Ishikawa (cell line): Measurements from ENCODE around the gene CDC42BPA.

Experiments
- CEBPB ChIP-seq: IDR thresholded peaks from 2 replicates; pipeline ENCODE4 v1.6.1; 2012
- CREB1 ChIP-seq: IDR thresholded peaks from 2 replicates; pipeline ENCODE4 v1.6.1; 2012; ENCODE audit warnings: low read depth
- EGR1 ChIP-seq: IDR thresholded peaks from 2 replicates; pipeline ENCODE4 v1.6.1; 2012
- EP300 ChIP-seq: IDR thresholded peaks from 2 replicates; pipeline ENCODE4 v1.6.1; 2012; ENCODE audit warnings: borderline replicate concordance
- FOXM1 ChIP-seq: IDR thresholded peaks from 2 replicates; pipeline ENCODE4 v1.6.1; 2012; ENCODE audit warnings: low read depth, borderline replicate concordance
- MAX ChIP-seq: IDR thresholded peaks from 2 replicates; pipeline ENCODE4 v1.6.1; 2012
- NFIC ChIP-seq: IDR thresholded peaks from 2 replicates; pipeline ENCODE4 v1.6.1; 2012
- RAD21 ChIP-seq: IDR thresholded peaks from 2 replicates; pipeline ENCODE4 v1.6.1; 2012; ENCODE audit warnings: low read depth
- REST ChIP-seq: IDR thresholded peaks from 2 replicates; pipeline ENCODE4 v1.6.1; 2012; ENCODE audit warnings: low read depth, mild to moderate bottlenecking
- TAF1 ChIP-seq: IDR thresholded peaks from 2 replicates; pipeline ENCODE4 v1.6.1; 2012; ENCODE audit warnings: low read depth, mild to moderate bottlenecking
- TCF12 ChIP-seq: IDR thresholded peaks from 2 replicates; pipeline ENCODE4 v1.6.1; 2012; ENCODE audit warnings: low read depth
- TEAD4 ChIP-seq: IDR thresholded peaks from 2 replicates; pipeline ENCODE4 v1.6.1; 2012
- USF1 ChIP-seq: IDR thresholded peaks from 2 replicates; pipeline ENCODE4 v1.6.1; 2012
- YY1 ChIP-seq: IDR thresholded peaks from 2 replicates; pipeline ENCODE4 v1.6.1; 2012; ENCODE audit warnings: low read depth
- ZBTB7A ChIP-seq: IDR thresholded peaks from 2 replicates; pipeline ENCODE4 v1.6.1; 2012; ENCODE audit warnings: low read depth

CDC42BPA gene

GRCh38 chr1:226960944-226961765 is 357.1 kb downstream of the CDC42BPA start:
- no peak for TF ChIP-seq EGR1
- no peak for TF ChIP-seq ZBTB7A
- no peak for TF ChIP-seq EP300
- no peak for TF ChIP-seq RAD21
- TF ChIP-seq FOXM1: no peak
- no peak for TF ChIP-seq CREB1
- no peak for TF ChIP-seq CEBPB
- no peak for TF ChIP-seq YY1
- TF ChIP-seq USF1: no peak
- TF ChIP-seq TAF1: no peak
- TF ChIP-seq TCF12: no peak
- no peak for TF ChIP-seq MAX
- TF ChIP-seq REST: no peak
- TF ChIP-seq NFIC: no peak

- TF ChIP-seq CEBPB (no peak), RAD21 (no peak), TAF1 (no peak), CREB1 (no peak), ZBTB7A (no peak), EP300 (no peak), USF1 (no peak), NFIC (no peak), FOXM1 (no peak)
Measured at GRCh38 chr1:226960256-226960655, 358.0 kb downstream of the CDC42BPA start.

- no peak for TF ChIP-seq USF1
- no peak for TF ChIP-seq RAD21
- no peak for TF ChIP-seq ZBTB7A
- TF ChIP-seq MAX: no peak
- TF ChIP-seq TCF12: no peak
- no peak for TF ChIP-seq EGR1
- TF ChIP-seq YY1: no peak
- no peak for TF ChIP-seq NFIC
- no peak for TF ChIP-seq CEBPB
Measured at GRCh38 chr1:226958300-226958699, 360.0 kb downstream of the CDC42BPA start.

- TF ChIP-seq RAD21 (no peak), REST (no peak), YY1 (no peak), EGR1 (no peak), CREB1 (no peak), USF1 (no peak), TEAD4 (no peak)
Measured at GRCh38 chr1:226957714-226958113, 360.6 kb downstream of the CDC42BPA start.

- TF ChIP-seq TEAD4: no peak
- no peak for TF ChIP-seq TCF12
- no peak for TF ChIP-seq REST
- no peak for TF ChIP-seq YY1
- TF ChIP-seq EP300: no peak
- TF ChIP-seq CREB1: no peak
- TF ChIP-seq TAF1: no peak
- no peak for TF ChIP-seq ZBTB7A
Measured at GRCh38 chr1:226956942-226957713, 361.2 kb downstream of the CDC42BPA start.
